NCI-H345 treated with DMSO at 0.1 percent for 48 hours (cell line): ENCODE measurements around the gene YWHAB.

ENCODE experiments used
- DNase-seq: peaks from one replicate; lab custom pipeline; 2025; ENCODE audit not compliant: unreplicated experiment; lab: John Stamatoyannopoulos, UW

Gene YWHAB

GRCh38 chr20:44950368-44950767 is 64.9 kb downstream of the YWHAB start:
- DNase-seq = no peak

GRCh38 chr20:44952731-44953130 is 67.2 kb downstream of the YWHAB start:
- DNase-seq = no peak

GRCh38 chr20:44954211-44954610 is 68.7 kb downstream of the YWHAB start:
- DNase-seq = no peak

- no peak for DNase-seq
Observed at GRCh38 chr20:44955270-44955669, 69.8 kb downstream of the YWHAB start.

GRCh38 chr20:44956410-44956809 is 70.9 kb downstream of the YWHAB start:
- DNase-seq = no peak
